ENCODE data around the gene CDC37L1. TPM values are rescaled to one million over a fixed set of nuclear protein-coding genes. Genes with fewer than 3 reads are reported as not detected.

CDC37L1 gene
- polyA plus RNA-seq, 1 donor (not counting 4 experiments of a cell fraction or from before 2014, with no cell fraction given), result 15.5 TPM

DNA sequence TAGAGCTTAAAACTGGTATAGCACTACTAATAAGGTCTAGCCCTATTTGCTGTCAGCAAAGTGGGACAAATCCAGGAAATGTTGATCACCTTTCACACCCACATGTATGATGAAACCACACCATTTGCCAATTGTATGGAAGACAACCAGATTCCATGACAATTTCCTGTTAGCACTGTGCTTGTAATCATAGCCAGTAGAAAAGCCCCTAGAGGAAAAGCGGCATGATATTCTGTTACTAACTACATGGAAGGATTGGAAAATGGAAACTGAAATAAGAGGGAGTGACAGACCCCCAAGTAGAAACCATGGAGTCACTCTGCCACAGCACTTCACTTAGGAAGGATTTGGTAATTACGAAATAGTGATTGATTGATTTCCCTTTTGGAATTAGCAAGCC is 14.0 kb upstream of the CDC37L1 start:
- Histone ChIP-seq H3K27ac (ENCODE audit: control insufficient read depth, insufficient read depth, low read length) (no peak overlapping the region), H3K4me2 (ENCODE audit: control insufficient read depth, extremely low read depth, insufficient read depth, low read depth, low read length) (peak overlapping the region; percentile 89), H3K9ac (ENCODE audit: control insufficient read depth, extremely low read depth, insufficient read depth, low read length) (no peak overlapping the region), H3K9me3 (ENCODE audit: control insufficient read depth, low read depth, low read length) (no peaks in the 10 kb centered on the region), H3K27me3 (ENCODE audit: control insufficient read depth, extremely low read depth, insufficient read depth, low read length) (no peaks in the 10 kb centered on the region), H2AFZ (ENCODE audit: control insufficient read depth, low read length) (no peak overlapping the region), H3K4me1 (ENCODE audit: control insufficient read depth, extremely low read depth, insufficient read depth, low read length) (peaks cover 44% of the 10 kb centered on the region), H4K20me1 (ENCODE audit: control insufficient read depth, extremely low read depth, insufficient read depth, low read length) (no peaks in the 10 kb centered on the region), H3K4me3 (ENCODE audit: control insufficient read depth in 2 of 3, extremely low read depth in 1 of 3, insufficient read depth in 2 of 3, low read depth in 1 of 3, low read length in 3 of 3) (peak overlapping the region in 1 of 3 experiments; percentile 66), H3K79me2 (ENCODE audit: control insufficient read depth, insufficient read depth, low read length) (peaks cover 15% of the 10 kb centered on the region), H3K36me3 (ENCODE audit: control insufficient read depth in 2 of 2, extremely low read depth in 1 of 2, insufficient read depth in 2 of 2, low read length in 2 of 2) (no peaks in the 10 kb centered on the region), H3K9me1 (ENCODE audit: control insufficient read depth, extremely low read depth, insufficient read depth, low read length) (no peaks in the 10 kb centered on the region)
- TF ChIP-seq CTCF (optimal IDR thresholded peaks at IDR 0.05 in 1 of 3, IDR thresholded peaks at IDR 0.05 in 1 of 3, conservative IDR thresholded peaks at IDR 0.05 in 1 of 3; ENCODE audit: extremely low read depth in 1 of 3, insufficient read depth in 2 of 3, low read length in 3 of 3) (no peak), EZH2 (IDR thresholded peaks at IDR 0.05; ENCODE audit: low read length) (no peak)
- no peak for FAIRE-seq
- dilution Hi-C loops (cut with MboI; ENCODE audit: extremely low pct_ligation_motif_present, low sequenced_read_pairs), result no loop called here
- DNase-seq (ENCODE audit: low read depth, low spot score), result no peak

- Histone ChIP-seq H2AFZ (ENCODE audit: control insufficient read depth, low read length) (peak within 1 kb of the TSS; percentile 87), H3K27me3 (ENCODE audit: control insufficient read depth, extremely low read depth, insufficient read depth, low read length) (no peaks in the 10 kb centered on the region), H3K9me3 (ENCODE audit: control insufficient read depth, low read depth, low read length) (no peaks in the 10 kb centered on the region), H4K20me1 (ENCODE audit: control insufficient read depth, extremely low read depth, insufficient read depth, low read length) (no peaks in the 10 kb centered on the region), H3K4me2 (ENCODE audit: control insufficient read depth, extremely low read depth, insufficient read depth, low read depth, low read length) (peak within 1 kb of the TSS; percentile 89), H3K9me1 (ENCODE audit: control insufficient read depth, extremely low read depth, insufficient read depth, low read length) (no peaks in the 10 kb centered on the region), H3K4me3 (ENCODE audit: control insufficient read depth in 2 of 3, extremely low read depth in 1 of 3, insufficient read depth in 2 of 3, low read depth in 1 of 3, low read length in 3 of 3) (peak within 1 kb of the TSS; percentile 20 to 66 (median 56)), H3K27ac (ENCODE audit: control insufficient read depth, insufficient read depth, low read length) (peak within 1 kb of the TSS; percentile 18), H3K9ac (ENCODE audit: control insufficient read depth, extremely low read depth, insufficient read depth, low read length) (peak within 1 kb of the TSS; percentile 53), H3K4me1 (ENCODE audit: control insufficient read depth, extremely low read depth, insufficient read depth, low read length) (peaks cover 41% of the 10 kb centered on the region), H3K36me3 (ENCODE audit: control insufficient read depth in 2 of 2, extremely low read depth in 1 of 2, insufficient read depth in 2 of 2, low read length in 2 of 2) (no peaks in the 10 kb centered on the region), H3K79me2 (ENCODE audit: control insufficient read depth, insufficient read depth, low read length) (peaks cover 15% of the 10 kb centered on the region)
- dilution Hi-C loops (cut with MboI; ENCODE audit: extremely low pct_ligation_motif_present, low sequenced_read_pairs), result no loop called here
- FAIRE-seq, result peak; percentile 17
- no peak for DNase-seq (ENCODE audit: low read depth, low spot score)
- no peak for TF ChIP-seq EZH2 (IDR thresholded peaks at IDR 0.05; ENCODE audit: low read length)
- TF ChIP-seq CTCF (optimal IDR thresholded peaks at IDR 0.05 in 1 of 3, IDR thresholded peaks at IDR 0.05 in 1 of 3, conservative IDR thresholded peaks at IDR 0.05 in 1 of 3; ENCODE audit: extremely low read depth in 1 of 3, insufficient read depth in 2 of 3, low read length in 3 of 3), result peak in 1 of 3 experiments; percentile 30
These were observed 13.2 kb upstream of the CDC37L1 start, which contains the start of gene SPATA6L for GRCh38 chr9:4666042-4666699. SPATA6L (minus strand) TSS chr9:4666480; CDS start chr9:4666250, 230 bp downstream.
